ACC112 (cell line): ENCODE results near the gene LRTM2.

ENCODE experiments used
- H2AFZ ChIP-seq: fragments of 200-600 bp; sonication (generic); one replicate; pipeline ENCODE4 v1.6.0; 2017; ENCODE audit warnings: antibody characterized with exemption, low read length; ENCODE audit not compliant: unreplicated experiment
- H3K27ac ChIP-seq: fragments of 200-600 bp; sonication (generic); 2 replicates; pipeline ENCODE4 v1.5.1; 2014; ENCODE audit warnings: low read depth, mild to moderate bottlenecking, antibody characterized with exemption, low read length, moderate library complexity
- H3K27me3 ChIP-seq: fragments of 200-600 bp; sonication (generic); 2 replicates; pipeline ENCODE4 v1.6.1; 2014; ENCODE audit warnings: mild to moderate bottlenecking, antibody characterized with exemption, low read length, moderate library complexity, mixed read lengths; ENCODE audit not compliant: insufficient read depth
- H3K36me3 ChIP-seq: fragments of 200-600 bp; sonication (generic); 2 replicates; pipeline ENCODE4 v1.6.1; 2016; ENCODE audit warnings: mild to moderate bottlenecking, antibody characterized with exemption, low read length, moderate library complexity, mixed read lengths; ENCODE audit not compliant: insufficient read depth
- H3K4me1 ChIP-seq: fragments of 200-600 bp; sonication (generic); one replicate; pipeline ENCODE4 v1.6.1; 2016; ENCODE audit warnings: low read length, mixed read lengths; ENCODE audit not compliant: insufficient read depth, unreplicated experiment, control insufficient read depth
- H3K4me3 ChIP-seq: fragments of 200-600 bp; sonication (generic); 2 replicates; pipeline ENCODE4 v1.5.1; 2014; ENCODE audit warnings: mild to moderate bottlenecking, low read depth, low read length
- H3K79me2 ChIP-seq: fragments of 200-600 bp; sonication (generic); one replicate; pipeline ENCODE4 v1.6.0; 2016; ENCODE audit warnings: low read length; ENCODE audit not compliant: control insufficient read depth, unreplicated experiment, insufficient read depth

The LRTM2 gene

GRCh38 chr12:1791104-1791841 is 29.1 kb upstream of the LRTM2 start:
- H3K4me1 ChIP-seq, result no peaks in the 10 kb centered on the region
- H2AFZ ChIP-seq, result no peak overlapping the region
- no peak overlapping the region for H3K27ac ChIP-seq
- H3K79me2 ChIP-seq, result no peaks in the 10 kb centered on the region
- no peaks in the 10 kb centered on the region for H3K36me3 ChIP-seq
- no peak overlapping the region for H3K4me3 ChIP-seq
- H3K27me3 ChIP-seq, result no peaks in the 10 kb centered on the region

GRCh38 chr12:1792406-1792805 is 28.0 kb upstream of the LRTM2 start:
- no peaks in the 10 kb centered on the region for H3K36me3 ChIP-seq
- H3K4me3 ChIP-seq, result no peak overlapping the region
- H3K79me2 ChIP-seq, result no peaks in the 10 kb centered on the region
- no peaks in the 10 kb centered on the region for H3K4me1 ChIP-seq
- no peak overlapping the region for H2AFZ ChIP-seq
- no peak overlapping the region for H3K27ac ChIP-seq
- no peaks in the 10 kb centered on the region for H3K27me3 ChIP-seq

- Histone ChIP-seq H3K27ac (no peak overlapping the region), H3K79me2 (no peaks in the 10 kb centered on the region), H2AFZ (no peak overlapping the region), H3K4me1 (no peaks in the 10 kb centered on the region), H3K27me3 (no peaks in the 10 kb centered on the region), H3K4me3 (no peak overlapping the region), H3K36me3 (no peaks in the 10 kb centered on the region)
Measured at GRCh38 chr12:1793426-1794210, 26.7 kb upstream of the LRTM2 start.

- Histone ChIP-seq H3K27ac (no peak overlapping the region), H2AFZ (no peak overlapping the region), H3K4me1 (no peaks in the 10 kb centered on the region)
Measured at GRCh38 chr12:1794440-1795090, 25.8 kb upstream of the LRTM2 start.

GRCh38 chr12:1795221-1795784 is 25.1 kb upstream of the LRTM2 start:
- Histone ChIP-seq H3K27ac (no peak overlapping the region), H3K4me1 (no peaks in the 10 kb centered on the region), H3K79me2 (no peaks in the 10 kb centered on the region), H3K36me3 (no peaks in the 10 kb centered on the region), H2AFZ (peak overlapping the region; percentile 35), H3K27me3 (no peaks in the 10 kb centered on the region), H3K4me3 (no peak overlapping the region)

More at GRCh38 chr12:1794440-1795090, 25.8 kb upstream of the LRTM2 start:
- H3K79me2 ChIP-seq, result no peaks in the 10 kb centered on the region
- no peaks in the 10 kb centered on the region for H3K36me3 ChIP-seq
- no peaks in the 10 kb centered on the region for H3K27me3 ChIP-seq
- no peak overlapping the region for H3K4me3 ChIP-seq

DNA sequence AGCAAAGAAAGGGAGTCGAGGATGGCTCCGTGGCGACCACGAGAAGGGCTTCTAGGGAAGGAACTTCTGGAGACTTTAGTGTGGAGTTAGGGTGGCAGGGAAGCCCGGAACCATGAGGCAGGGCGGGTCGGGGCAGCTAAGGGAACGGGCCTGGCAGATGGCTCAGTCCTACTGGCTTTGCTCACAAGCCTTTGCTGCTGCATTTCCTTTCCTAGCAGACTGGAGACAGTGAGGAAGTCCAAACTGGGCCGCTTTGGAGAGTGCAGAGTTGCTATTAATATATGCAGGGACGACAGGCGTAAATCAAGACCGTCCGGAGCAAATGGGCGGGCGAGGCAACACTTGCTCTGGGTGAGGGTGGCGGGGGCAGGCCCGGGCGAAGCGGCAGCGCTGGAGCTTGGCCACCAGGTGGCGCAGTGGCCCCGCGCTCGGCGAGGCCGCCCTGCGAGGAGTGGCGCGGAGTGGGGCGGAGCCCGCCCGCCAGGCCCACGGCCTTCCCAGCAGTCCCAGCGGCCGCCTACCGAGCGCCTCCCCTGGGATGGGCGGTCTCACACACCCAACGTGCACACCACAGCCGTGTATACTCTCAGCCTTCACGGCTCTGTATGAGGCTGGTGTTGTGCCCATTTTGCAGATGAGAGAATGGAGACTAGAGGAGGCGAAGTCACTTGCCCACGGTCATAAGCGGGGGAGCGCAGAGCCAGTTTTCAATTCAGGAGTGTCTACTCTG is 24.4 kb upstream of the LRTM2 start:
- H3K4me3 ChIP-seq, result peak overlapping the region; percentile 81
- H3K36me3 ChIP-seq, result no peaks in the 10 kb centered on the region
- no peaks in the 10 kb centered on the region for H3K27me3 ChIP-seq
- H3K27ac ChIP-seq, result no peak overlapping the region
- peak overlapping the region; percentile 85 for H2AFZ ChIP-seq
- H3K79me2 ChIP-seq, result no peaks in the 10 kb centered on the region
- peaks cover 2% of the 10 kb centered on the region for H3K4me1 ChIP-seq

DNA sequence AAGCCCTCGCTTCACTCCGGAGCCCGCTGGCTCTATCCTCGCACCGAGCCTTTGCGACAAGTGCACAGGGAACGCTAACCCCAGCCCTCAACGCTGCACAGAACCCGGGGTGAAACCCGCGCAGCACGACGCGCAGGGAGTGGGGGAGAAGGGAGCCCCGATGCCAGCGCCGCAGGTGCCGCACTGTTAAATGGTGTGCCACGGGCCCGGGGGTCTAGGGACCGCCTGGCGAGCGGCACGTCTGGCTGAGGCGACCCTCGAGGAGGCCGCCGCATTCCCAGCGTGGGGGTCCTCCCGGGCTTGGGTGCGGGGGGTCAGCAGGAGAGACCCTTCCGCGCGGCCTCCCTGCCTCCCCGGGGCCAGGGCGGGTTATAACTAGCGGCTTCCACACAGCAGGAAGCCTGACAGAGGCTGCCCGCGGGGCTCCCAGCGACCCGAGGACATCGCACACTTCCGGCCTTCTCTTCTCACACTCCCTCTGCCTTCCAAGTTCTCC is 23.8 kb upstream of the LRTM2 start:
- Histone ChIP-seq H3K36me3 (no peaks in the 10 kb centered on the region), H3K27ac (no peak overlapping the region)

GRCh38 chr12:1797011-1797901 is 23.1 kb upstream of the LRTM2 start:
- H3K27me3 ChIP-seq, result no peaks in the 10 kb centered on the region
- peaks cover 6% of the 10 kb centered on the region for H3K4me1 ChIP-seq
- no peak overlapping the region for H3K27ac ChIP-seq
- no peaks in the 10 kb centered on the region for H3K79me2 ChIP-seq
- peak overlapping the region; percentile 85 for H2AFZ ChIP-seq
- no peaks in the 10 kb centered on the region for H3K36me3 ChIP-seq
- H3K4me3 ChIP-seq, result peak overlapping the region; percentile 81

More for the DNA sequence above, 23.8 kb upstream of the LRTM2 start:
- Histone ChIP-seq H3K4me3 (peak overlapping the region; percentile 81), H3K27me3 (no peaks in the 10 kb centered on the region), H2AFZ (peak overlapping the region; percentile 85), H3K79me2 (no peaks in the 10 kb centered on the region), H3K4me1 (peaks cover 6% of the 10 kb centered on the region)

- no peak overlapping the region for H3K27ac ChIP-seq
Measured at GRCh38 chr12:1797991-1798640, 22.2 kb upstream of the LRTM2 start.

More at GRCh38 chr12:1797991-1798640, 22.2 kb upstream of the LRTM2 start:
- Histone ChIP-seq H3K4me1 (peaks cover 6% of the 10 kb centered on the region), H2AFZ (no peak overlapping the region), H3K36me3 (no peaks in the 10 kb centered on the region), H3K27me3 (no peaks in the 10 kb centered on the region), H3K4me3 (no peak overlapping the region), H3K79me2 (no peaks in the 10 kb centered on the region)
